Chondrocyte (in vitro differentiated cells): ENCODE measurements around the gene SWI5. TPM values are rescaled to one million over a fixed set of nuclear protein-coding genes. Genes with fewer than 3 reads are reported as not detected.
A peak's percentile ranks its signal among the peaks of the same experiment; 100 is the strongest.

Source experiments
- DNase-seq: peaks from one replicate; pipeline ENCODE4 v3.0.0; 2021; ENCODE audit warnings: mixed read lengths, low spot score
- H3K27ac Mint-ChIP-seq: one replicate; pipeline ENCODE4 v1.8.0; 2021; ENCODE audit warnings: mild to moderate bottlenecking, moderate library complexity, mixed read lengths; ENCODE audit not compliant: unreplicated experiment
- H3K27me3 Mint-ChIP-seq: 2 replicates; pipeline ENCODE4 v1.8.0; 2021; ENCODE audit warnings: low read depth, mixed read lengths
- H3K36me3 Mint-ChIP-seq: 2 replicates; pipeline ENCODE4 v1.8.0; 2021; ENCODE audit warnings: low read depth, mixed read lengths
- H3K4me1 Mint-ChIP-seq: 2 replicates; pipeline ENCODE4 v1.8.0; 2021; ENCODE audit warnings: low read depth, mild to moderate bottlenecking, mixed read lengths
- H3K4me3 Mint-ChIP-seq: one replicate; pipeline ENCODE4 v1.8.0; 2021; ENCODE audit warnings: mild to moderate bottlenecking, moderate library complexity, mixed read lengths; ENCODE audit not compliant: unreplicated experiment
- H3K9me3 Mint-ChIP-seq: 2 replicates; pipeline ENCODE4 v1.8.0; 2021; ENCODE audit warnings: low read depth, mixed read lengths
- total RNA-seq: library from RNA; stranded (reverse); gene quantifications from 3 replicates; pipeline ENCODE4 v1.2.1, GENCODE V29; 2021
- TF ChIP-seq, protein P1 (sequence below): fragments of 200-600 bp; sonication (generic); IDR thresholded peaks from 2 replicates; pipeline ENCODE4 v1.5.0; 2021; ENCODE audit warnings: antibody characterized with exemption, mild to moderate bottlenecking, moderate library complexity

The SWI5 gene
- total RNA-seq, 1 donor from 2014 or later = 29.4 TPM

DNA sequence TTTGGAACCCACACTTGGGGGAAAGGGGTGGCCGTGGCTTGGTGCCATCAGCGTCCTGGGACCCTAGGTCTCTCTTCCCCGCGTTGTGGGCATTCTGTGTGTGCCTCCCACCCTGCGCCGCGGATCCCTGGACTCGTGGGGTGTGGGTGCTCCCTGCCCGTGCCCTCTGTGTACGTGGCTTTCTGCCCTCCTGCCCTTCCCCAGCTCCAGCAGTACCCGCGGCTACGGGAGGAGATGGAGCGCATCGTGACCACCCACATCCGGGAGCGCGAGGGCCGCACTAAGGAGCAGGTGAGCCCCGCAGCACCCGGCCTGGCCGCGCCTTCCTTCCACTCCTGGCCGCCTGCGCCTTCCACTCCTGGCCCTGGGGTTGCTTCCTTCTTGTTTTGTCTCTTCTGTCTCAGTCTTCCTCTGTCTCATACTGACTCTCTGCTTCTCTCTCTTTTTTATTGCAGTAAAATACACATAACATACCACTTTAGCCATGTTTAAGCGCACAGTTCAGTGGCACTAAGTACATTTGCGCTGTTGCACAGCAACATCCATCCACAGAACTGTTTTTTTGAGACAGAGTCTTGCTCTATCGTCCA lies 42.2 kb upstream of the SWI5 start:
- H3K27ac Mint-ChIP-seq = no peak overlapping the region
- H3K4me3 Mint-ChIP-seq = no peak overlapping the region
- H3K27me3 Mint-ChIP-seq = no peaks in the 10 kb centered on the region
- no peaks in the 10 kb centered on the region for H3K4me1 Mint-ChIP-seq
- no peak for DNase-seq
- TF ChIP-seq, protein P1, sequence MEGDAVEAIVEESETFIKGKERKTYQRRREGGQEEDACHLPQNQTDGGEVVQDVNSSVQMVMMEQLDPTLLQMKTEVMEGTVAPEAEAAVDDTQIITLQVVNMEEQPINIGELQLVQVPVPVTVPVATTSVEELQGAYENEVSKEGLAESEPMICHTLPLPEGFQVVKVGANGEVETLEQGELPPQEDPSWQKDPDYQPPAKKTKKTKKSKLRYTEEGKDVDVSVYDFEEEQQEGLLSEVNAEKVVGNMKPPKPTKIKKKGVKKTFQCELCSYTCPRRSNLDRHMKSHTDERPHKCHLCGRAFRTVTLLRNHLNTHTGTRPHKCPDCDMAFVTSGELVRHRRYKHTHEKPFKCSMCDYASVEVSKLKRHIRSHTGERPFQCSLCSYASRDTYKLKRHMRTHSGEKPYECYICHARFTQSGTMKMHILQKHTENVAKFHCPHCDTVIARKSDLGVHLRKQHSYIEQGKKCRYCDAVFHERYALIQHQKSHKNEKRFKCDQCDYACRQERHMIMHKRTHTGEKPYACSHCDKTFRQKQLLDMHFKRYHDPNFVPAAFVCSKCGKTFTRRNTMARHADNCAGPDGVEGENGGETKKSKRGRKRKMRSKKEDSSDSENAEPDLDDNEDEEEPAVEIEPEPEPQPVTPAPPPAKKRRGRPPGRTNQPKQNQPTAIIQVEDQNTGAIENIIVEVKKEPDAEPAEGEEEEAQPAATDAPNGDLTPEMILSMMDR = no peak
- peaks cover 8% of the 10 kb centered on the region for H3K36me3 Mint-ChIP-seq
- H3K9me3 Mint-ChIP-seq = no peaks in the 10 kb centered on the region

DNA sequence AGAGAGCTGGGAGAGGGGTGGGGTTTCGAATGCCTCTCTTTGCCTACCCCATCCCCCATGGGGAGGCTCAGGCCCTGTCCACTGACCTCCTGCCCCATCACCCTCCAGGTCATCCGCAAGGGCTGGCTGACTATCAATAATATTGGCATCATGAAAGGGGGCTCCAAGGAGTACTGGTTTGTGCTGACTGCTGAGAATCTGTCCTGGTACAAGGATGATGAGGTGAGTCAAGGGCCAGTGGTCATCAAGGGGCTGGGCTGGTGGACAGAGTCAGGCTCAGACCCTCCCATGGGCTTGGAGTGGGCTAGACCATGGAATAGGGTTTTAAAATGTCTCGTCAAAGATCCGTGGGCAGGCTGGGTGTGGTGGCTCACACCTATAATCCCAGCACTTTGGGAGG lies 34.0 kb upstream of the SWI5 start:
- Mint-ChIP-seq H3K4me1 (peaks cover 29% of the 10 kb centered on the region), H3K27ac (no peak overlapping the region), H3K9me3 (no peaks in the 10 kb centered on the region), H3K4me3 (no peak overlapping the region), H3K27me3 (no peaks in the 10 kb centered on the region), H3K36me3 (peaks cover 9% of the 10 kb centered on the region)
- no peak for DNase-seq
- TF ChIP-seq, protein P1 = no peak

DNA sequence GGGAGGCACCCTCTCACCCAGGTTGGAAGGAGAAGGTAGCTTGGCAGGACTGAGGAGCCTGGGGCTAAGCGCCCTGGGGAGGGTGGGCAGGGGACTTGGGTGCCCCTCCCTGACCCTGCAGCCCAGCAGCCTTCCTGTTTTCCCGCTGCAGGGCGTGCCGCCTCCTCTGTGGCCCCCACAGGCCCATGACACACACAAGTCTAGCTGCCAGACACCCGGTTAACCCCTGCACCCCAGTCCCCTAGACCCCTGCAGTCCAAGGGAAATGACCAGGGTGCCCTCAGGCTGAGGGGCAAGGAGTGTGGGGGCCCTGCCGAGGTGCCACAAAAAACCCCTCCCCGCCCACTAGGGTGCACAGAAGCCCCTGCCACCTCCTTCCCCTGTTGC lies 33.3 kb upstream of the SWI5 start:
- no peaks in the 10 kb centered on the region for H3K9me3 Mint-ChIP-seq
- H3K4me3 Mint-ChIP-seq = no peak overlapping the region
- peaks cover 29% of the 10 kb centered on the region for H3K4me1 Mint-ChIP-seq
- H3K27ac Mint-ChIP-seq = no peak overlapping the region
- TF ChIP-seq, protein P1 = no peak
- no peak for DNase-seq
- no peaks in the 10 kb centered on the region for H3K27me3 Mint-ChIP-seq
- H3K36me3 Mint-ChIP-seq = peaks cover 11% of the 10 kb centered on the region

DNA sequence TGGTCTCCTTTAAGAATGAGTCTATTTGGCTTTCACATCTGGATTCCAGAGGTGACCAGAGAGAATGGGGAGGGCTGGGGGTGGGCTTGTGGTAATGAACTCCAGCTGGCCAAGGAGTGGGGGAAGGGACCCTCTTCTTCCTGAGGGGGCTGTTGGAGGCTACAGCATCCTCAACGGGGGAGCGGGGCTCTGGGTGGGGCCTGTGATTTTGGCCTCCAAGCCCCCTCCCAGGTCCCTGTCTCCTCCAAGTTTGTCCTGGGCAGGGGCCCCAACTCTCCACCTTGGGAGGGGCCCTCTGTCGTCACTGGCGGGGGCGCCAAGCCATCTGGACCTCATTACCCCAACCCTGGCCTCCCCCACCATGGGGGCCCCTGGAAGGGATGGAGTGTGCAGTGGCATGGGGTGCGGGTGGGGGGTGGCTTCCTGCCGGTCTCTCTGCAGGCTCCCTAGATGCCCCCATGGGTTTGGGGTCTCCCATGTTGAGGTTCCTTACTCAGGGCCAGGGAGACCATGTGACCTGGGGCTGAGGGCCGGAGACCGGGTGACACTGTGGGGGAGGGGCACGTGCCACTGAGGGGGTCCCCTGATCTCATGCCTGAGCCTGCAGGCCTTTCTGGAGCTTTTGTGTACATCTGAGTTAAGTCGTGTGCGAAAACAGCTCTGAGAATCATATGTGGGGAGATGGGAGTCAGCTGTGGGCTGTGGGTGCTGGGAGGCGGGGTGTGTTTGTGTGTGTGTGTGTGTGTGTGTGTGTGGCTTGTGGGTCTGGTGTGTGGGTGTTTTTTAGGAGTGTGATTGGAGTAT lies 32.7 kb upstream of the SWI5 start:
- Mint-ChIP-seq H3K27ac (peak overlapping the region; percentile 69), H3K27me3 (no peaks in the 10 kb centered on the region), H3K9me3 (no peaks in the 10 kb centered on the region), H3K4me1 (peaks cover 29% of the 10 kb centered on the region), H3K4me3 (peak overlapping the region; percentile 62), H3K36me3 (peaks cover 11% of the 10 kb centered on the region)
- no peak for DNase-seq
- TF ChIP-seq, protein P1 = no peak

DNA sequence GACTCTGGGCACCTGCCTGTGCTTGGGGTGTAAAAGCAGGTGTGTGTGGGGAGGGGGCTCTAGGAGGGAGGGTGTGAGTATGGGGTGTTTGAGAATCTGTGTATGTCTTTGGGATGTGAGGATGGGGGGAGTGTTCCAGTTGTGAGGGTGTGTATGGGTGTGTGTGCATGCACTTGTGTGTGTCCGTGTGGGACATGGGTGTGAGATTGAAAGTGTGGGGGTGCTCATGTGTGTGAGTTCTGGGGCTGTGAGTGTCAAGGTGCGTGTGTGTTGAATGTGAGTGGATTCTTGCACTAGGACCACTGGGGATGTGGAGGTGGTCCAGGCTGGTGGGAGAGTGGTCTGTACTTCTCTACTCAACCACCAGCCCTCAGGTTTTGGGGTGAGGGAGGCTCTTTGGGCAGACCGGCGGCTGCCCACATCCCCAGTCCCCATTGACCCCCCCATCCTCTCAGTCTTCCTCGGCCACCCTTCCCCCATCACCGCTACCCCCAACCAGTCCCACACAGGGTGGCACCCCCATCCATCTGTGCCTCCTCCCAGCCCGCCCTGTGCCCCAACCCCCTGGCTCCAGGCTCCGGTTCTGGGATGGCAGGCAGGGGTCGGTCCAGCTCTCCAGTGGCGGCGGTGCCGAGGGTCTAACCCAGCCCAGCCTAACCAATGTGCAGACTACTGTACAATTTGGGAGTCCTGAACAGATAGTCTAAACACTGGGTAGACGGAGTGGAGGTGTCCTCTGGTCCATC lies 31.8 kb upstream of the SWI5 start:
- Mint-ChIP-seq H3K4me3 (peak overlapping the region; percentile 62), H3K27ac (peak overlapping the region; percentile 71), H3K27me3 (no peaks in the 10 kb centered on the region), H3K36me3 (peaks cover 9% of the 10 kb centered on the region), H3K9me3 (no peaks in the 10 kb centered on the region), H3K4me1 (peaks cover 29% of the 10 kb centered on the region)
- DNase-seq = no peak
- TF ChIP-seq, protein P1 = no peak
